RCC 7860 (cell line): ENCODE results near the gene ESF1.

Experiments used
- DNase-seq: peaks from one replicate; pipeline ENCODE4 v3.0.0-alpha.2; 2015; ENCODE audit warnings: low spot score
- FAIRE-seq: peaks from 2 replicates; lab custom pipeline; 2012; peaks lifted over from hg19 to GRCh38; lab: Jason Lieb, UNC

ESF1 gene

DNA sequence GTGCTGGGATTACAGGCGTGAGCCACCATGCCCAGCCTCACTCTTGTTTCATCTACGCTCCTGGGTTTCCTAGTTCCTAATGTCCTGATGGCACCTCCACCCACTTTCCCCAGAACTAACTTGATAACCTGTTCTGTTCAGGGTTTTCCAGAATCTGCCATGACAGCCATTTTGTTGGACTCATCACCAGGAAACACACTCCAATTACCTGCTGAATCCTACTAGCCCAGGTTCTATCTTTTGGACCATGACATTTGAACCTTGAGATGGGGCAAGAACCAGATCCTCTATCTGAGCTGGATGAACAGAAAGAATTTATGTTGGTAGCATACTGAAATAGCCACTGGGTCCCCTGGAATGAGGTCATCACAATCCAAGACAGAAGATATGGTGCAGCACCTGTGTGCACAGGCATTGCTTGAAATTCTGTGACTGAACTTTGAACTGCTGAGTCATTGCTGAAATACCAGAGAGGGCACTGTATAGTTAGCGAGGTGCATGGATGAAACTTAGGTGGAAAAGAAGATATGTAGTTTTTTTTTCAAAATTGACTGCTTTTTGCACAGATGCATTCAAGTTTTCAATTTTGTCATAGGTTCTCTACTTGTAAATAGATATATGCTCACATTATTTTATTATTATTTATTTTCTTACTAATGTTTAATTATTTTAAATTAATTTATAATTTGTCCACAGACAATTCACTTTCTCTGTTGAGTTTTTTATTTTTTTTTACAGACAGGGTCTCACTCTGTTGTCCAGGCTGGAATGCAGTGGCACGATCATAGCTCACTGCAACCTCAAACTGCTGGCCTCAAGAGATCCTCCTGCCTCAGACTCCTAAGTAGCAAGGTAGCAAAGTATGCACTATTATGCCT lies 103.2 kb downstream of the ESF1 start:
- DNase-seq (no peak), FAIRE-seq (no peak)

DNA sequence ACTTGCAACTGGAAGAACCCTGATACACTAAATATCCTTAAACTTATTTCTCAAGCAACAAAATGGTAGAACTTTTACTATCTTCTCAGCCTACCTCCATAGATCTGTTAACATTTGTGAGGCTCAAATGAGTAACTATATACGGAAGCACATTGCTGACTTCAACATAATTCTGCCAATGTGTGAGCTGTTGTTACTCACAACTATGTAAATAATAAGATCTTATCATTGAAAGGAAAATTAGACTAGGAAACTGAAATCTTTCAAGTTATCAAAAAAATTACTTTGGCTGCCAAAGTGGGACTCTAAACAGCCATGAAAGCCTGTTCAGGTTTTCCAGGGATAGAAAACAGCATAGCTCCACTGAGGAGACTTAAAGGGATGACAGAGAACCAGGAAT lies 105.8 kb downstream of the ESF1 start:
- FAIRE-seq (no peak), DNase-seq (no peak)

DNA sequence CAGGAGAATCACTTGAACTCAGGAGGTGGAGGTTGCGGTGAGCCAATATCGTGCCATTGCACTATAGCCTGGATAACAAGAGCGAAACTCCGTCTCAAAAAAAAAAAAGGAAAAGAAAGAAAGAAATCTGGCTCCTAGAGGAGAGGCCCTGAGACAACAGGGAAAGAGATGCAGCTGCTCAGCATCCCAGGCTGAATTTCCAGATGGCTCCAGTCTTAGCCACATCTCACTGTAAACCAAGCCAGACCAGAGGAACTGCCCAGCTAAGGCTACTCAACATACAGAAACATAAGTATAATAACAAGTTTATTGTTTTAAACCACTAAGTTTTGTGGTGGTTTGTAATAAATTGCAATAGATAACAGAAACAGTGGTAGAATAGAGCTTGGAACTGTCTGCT lies 107.5 kb downstream of the ESF1 start:
- FAIRE-seq: no peak
- no peak for DNase-seq

DNA sequence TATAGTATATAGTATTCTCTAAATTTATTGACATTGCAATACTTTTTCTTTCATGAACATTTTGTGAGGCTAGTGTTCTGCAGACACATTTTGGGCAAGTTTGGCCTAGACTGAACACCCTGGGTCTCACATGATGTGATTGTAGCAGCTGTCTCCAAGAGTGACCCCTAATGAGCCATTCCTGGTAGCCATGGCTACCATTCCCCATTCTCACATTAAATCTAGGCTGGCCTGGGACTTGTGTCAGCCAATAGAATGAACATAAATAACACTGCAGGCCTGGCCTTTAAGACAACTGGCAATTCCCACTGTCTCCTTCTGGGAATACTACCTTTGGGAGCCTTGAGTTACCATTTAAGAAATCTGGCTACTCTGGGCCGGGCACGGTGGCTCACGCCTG lies 108.0 kb downstream of the ESF1 start:
- DNase-seq (no peak), FAIRE-seq (no peak)

DNA sequence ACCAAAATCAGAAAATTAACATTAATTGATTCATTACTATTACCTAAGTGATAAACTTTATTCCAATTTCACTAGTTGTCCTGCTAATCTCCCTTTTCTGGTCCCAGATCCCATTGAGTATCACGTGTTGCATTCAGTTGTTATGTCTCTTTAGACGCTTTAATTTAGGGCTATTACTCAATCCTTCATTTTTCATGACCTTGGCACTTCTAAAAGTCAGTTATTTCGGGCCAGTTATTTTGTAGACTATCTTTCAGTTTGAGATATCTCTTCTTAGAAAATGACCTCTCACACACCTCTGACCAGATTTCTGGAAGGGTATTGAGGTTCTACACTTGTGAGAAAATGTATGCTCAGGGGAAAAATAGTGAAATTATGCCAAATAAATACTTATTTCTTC lies 112.0 kb downstream of the ESF1 start:
- FAIRE-seq (no peak), DNase-seq (no peak)

DNA sequence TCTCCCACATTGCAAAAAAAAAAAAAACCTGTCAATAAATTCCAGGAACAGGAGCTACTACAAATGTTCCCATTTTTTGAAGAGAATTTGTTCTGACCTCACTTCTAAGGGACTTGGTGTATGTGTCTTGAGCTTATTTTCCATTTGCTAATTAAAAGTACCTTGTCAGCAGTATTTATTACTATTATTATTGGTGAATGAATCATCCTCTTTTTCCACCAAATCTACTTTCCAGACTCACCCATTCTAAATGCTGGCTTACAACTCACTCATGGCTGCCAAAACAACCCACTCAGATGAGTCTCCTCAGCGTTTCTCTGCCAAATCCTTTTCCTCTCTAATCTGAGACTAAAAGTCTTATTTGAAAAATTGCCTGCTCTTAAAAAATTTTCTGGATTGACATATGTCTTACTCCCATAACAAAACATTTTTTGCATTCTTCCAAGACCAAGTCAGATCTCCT lies 112.8 kb downstream of the ESF1 start:
- DNase-seq: no peak
- FAIRE-seq: no peak

DNA sequence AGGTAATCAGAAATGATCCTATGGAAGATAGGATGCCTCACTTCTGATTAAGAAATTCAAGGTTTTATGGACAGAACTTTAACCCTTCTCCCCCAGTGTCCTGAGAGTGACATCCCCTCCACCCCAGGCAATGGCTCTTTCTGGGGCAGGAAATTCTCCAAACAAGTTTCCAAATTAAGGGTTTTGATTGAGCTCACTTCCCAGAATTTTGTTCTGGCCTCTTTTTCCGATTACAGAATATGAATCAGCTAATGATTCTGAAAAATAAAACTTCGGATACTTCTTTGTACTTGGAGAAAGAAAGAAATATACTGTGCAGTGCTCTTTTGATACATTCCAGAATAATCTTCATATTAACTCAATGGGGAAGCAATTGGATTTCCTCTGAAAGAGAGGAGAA lies 113.2 kb downstream of the ESF1 start:
- DNase-seq (no peak), FAIRE-seq (no peak)

DNA sequence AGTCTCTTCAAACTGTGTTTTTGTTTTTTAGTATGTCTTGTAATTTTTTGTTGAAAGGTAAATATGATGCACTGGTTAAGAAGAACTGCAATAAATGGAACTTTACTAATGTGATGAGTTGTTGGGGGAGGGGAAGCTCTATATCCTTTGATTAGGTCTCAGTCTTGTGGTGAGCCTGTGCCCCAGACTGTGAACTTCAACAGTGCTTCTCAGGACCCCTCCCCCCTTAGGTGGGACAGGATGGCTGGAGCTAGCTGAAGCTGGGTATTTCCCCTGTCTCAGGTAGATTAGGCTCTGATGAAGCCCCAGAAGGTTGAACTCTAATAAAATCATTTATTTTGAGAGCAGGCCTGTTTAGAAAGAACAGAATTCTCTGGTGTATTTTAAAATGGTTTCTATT lies 114.6 kb downstream of the ESF1 start:
- FAIRE-seq (no peak), DNase-seq (no peak)

DNA sequence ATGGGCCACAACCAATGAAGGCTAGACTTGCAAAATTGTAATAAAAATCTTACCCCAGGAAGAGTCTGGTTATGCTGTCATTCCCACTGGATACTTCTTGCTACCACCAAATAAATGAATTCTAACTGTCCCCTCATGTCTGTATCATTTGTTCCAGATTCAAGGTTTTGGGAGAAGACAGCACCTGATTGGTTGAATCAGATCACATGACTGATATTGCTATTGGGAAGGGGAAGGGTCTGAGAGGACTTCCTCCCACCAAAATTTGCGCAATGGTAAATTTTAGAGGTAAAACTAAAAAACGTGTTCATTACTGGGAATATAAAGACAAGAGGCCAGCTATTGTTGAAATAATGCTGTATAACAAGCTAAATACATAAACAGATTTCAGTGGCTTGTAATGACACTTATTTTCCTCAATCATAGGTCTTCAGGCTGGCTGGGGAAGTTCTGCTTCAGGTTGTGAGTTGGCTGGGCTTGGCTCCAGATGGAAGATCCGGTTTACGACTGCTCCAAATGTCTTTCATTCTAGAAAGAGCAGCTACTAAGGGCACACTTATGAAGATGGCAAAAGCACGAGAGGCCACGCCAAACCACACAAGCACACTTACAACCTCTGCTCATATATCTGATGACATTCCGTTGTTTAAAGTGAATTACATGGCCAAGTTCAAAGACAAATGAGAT lies 118.9 kb downstream of the ESF1 start:
- no peak for DNase-seq
- no peak for FAIRE-seq
